NCI-H2196 treated with DMSO at 0.1 percent for 48 hours (cell line): ENCODE measurements around the gene KSR2.

ENCODE experiments used
- DNase-seq: peaks from one replicate; lab custom pipeline; 2025; ENCODE audit not compliant: unreplicated experiment; lab: John Stamatoyannopoulos, UW

Gene KSR2

GRCh38 chr12:117551665-117552064 lies 417.1 kb downstream of the KSR2 start:
- DNase-seq = no peak

GRCh38 chr12:117547209-117547608 lies 421.6 kb downstream of the KSR2 start:
- DNase-seq = no peak

GRCh38 chr12:117545216-117545615 lies 423.6 kb downstream of the KSR2 start:
- DNase-seq = no peak

GRCh38 chr12:117540011-117540410 lies 428.8 kb downstream of the KSR2 start:
- DNase-seq = no peak

- DNase-seq = no peak
Measured at GRCh38 chr12:117538926-117539325, 429.9 kb downstream of the KSR2 start.

- no peak for DNase-seq
Measured at GRCh38 chr12:117538032-117538690, 430.6 kb downstream of the KSR2 start.

- DNase-seq = no peak
Measured at GRCh38 chr12:117533687-117534086, 435.1 kb downstream of the KSR2 start.

- DNase-seq = no peak
Measured at GRCh38 chr12:117530796-117531195, 438.0 kb downstream of the KSR2 start.

GRCh38 chr12:117528538-117528937 lies 440.3 kb downstream of the KSR2 start:
- no peak for DNase-seq

- no peak for DNase-seq
Measured at GRCh38 chr12:117527479-117527855, 441.3 kb downstream of the KSR2 start.

- no peak for DNase-seq
Measured at GRCh38 chr12:117526757-117527478, 441.9 kb downstream of the KSR2 start.

- no peak for DNase-seq
Measured at GRCh38 chr12:117525766-117526165, 443.0 kb downstream of the KSR2 start.

GRCh38 chr12:117524806-117525205 lies 444.0 kb downstream of the KSR2 start:
- DNase-seq = no peak

GRCh38 chr12:117523971-117524370 lies 444.8 kb downstream of the KSR2 start:
- DNase-seq = no peak

- peak; percentile 28 for DNase-seq
Measured at GRCh38 chr12:117522559-117522958, 446.2 kb downstream of the KSR2 start.

GRCh38 chr12:117521867-117522266 lies 446.9 kb downstream of the KSR2 start:
- DNase-seq = no peak

GRCh38 chr12:117521346-117521745 lies 447.4 kb downstream of the KSR2 start:
- no peak for DNase-seq

- DNase-seq = no peak
Measured at GRCh38 chr12:117518594-117519270, 450.1 kb downstream of the KSR2 start.

GRCh38 chr12:117517219-117517739 lies 451.5 kb downstream of the KSR2 start:
- DNase-seq = no peak

GRCh38 chr12:117516034-117516433 lies 452.8 kb downstream of the KSR2 start:
- DNase-seq = no peak

- DNase-seq = no peak
Measured at GRCh38 chr12:117514016-117514415, 454.8 kb downstream of the KSR2 start.

GRCh38 chr12:117513353-117513752 lies 455.4 kb downstream of the KSR2 start:
- no peak for DNase-seq
